Measurements from ENCODE around the gene NRCAM.

The NRCAM gene

GRCh38 chr7:108308903-108309302, 147.3 kb downstream of the NRCAM start:
- H3K9ac ChIP-seq (ENCODE audit: low read length): no peak overlapping the region
- H3K27me3 ChIP-seq (ENCODE audit: control insufficient read depth, insufficient read depth, low read length): no peaks in the 10 kb centered on the region
- H3K4me3 ChIP-seq (ENCODE audit: low read length): no peak overlapping the region
- no peaks in the 10 kb centered on the region for H3K36me3 ChIP-seq (ENCODE audit: control insufficient read depth, insufficient read depth, low read length)
- no peaks in the 10 kb centered on the region for H3K4me1 ChIP-seq (ENCODE audit: control insufficient read depth, insufficient read depth, low read length)
- H3K9me3 ChIP-seq (ENCODE audit: control insufficient read depth, low read length): no peaks in the 10 kb centered on the region

- Histone ChIP-seq H3K4me3 (ENCODE audit: low read length) (no peak overlapping the region), H3K4me1 (ENCODE audit: control insufficient read depth, insufficient read depth, low read length) (no peaks in the 10 kb centered on the region), H3K36me3 (ENCODE audit: control insufficient read depth, insufficient read depth, low read length) (no peaks in the 10 kb centered on the region), H3K27me3 (ENCODE audit: control insufficient read depth, insufficient read depth, low read length) (no peaks in the 10 kb centered on the region), H3K9me3 (ENCODE audit: control insufficient read depth, low read length) (no peaks in the 10 kb centered on the region), H3K9ac (ENCODE audit: low read length) (no peak overlapping the region)
Measured at GRCh38 chr7:108308276-108308675, 148.0 kb downstream of the NRCAM start.

- Histone ChIP-seq H3K27me3 (ENCODE audit: control insufficient read depth, insufficient read depth, low read length) (no peaks in the 10 kb centered on the region), H3K36me3 (ENCODE audit: control insufficient read depth, insufficient read depth, low read length) (no peaks in the 10 kb centered on the region), H3K4me1 (ENCODE audit: control insufficient read depth, insufficient read depth, low read length) (no peaks in the 10 kb centered on the region), H3K9me3 (ENCODE audit: control insufficient read depth, low read length) (no peaks in the 10 kb centered on the region), H3K4me3 (ENCODE audit: low read length) (no peak overlapping the region), H3K9ac (ENCODE audit: low read length) (no peak overlapping the region)
Measured at GRCh38 chr7:108307595-108307994, 148.6 kb downstream of the NRCAM start.

GRCh38 chr7:108307194-108307593, 149.0 kb downstream of the NRCAM start:
- no peaks in the 10 kb centered on the region for H3K4me1 ChIP-seq (ENCODE audit: control insufficient read depth, insufficient read depth, low read length)
- no peak overlapping the region for H3K9ac ChIP-seq (ENCODE audit: low read length)
- no peaks in the 10 kb centered on the region for H3K36me3 ChIP-seq (ENCODE audit: control insufficient read depth, insufficient read depth, low read length)
- H3K4me3 ChIP-seq (ENCODE audit: low read length): no peak overlapping the region
- no peaks in the 10 kb centered on the region for H3K27me3 ChIP-seq (ENCODE audit: control insufficient read depth, insufficient read depth, low read length)
- H3K9me3 ChIP-seq (ENCODE audit: control insufficient read depth, low read length): no peaks in the 10 kb centered on the region

- H3K9me3 ChIP-seq (ENCODE audit: control insufficient read depth, low read length): no peaks in the 10 kb centered on the region
- H3K27me3 ChIP-seq (ENCODE audit: control insufficient read depth, insufficient read depth, low read length): no peaks in the 10 kb centered on the region
- H3K4me1 ChIP-seq (ENCODE audit: control insufficient read depth, insufficient read depth, low read length): no peaks in the 10 kb centered on the region
- no peaks in the 10 kb centered on the region for H3K36me3 ChIP-seq (ENCODE audit: control insufficient read depth, insufficient read depth, low read length)
- H3K4me3 ChIP-seq (ENCODE audit: low read length): no peak overlapping the region
- H3K9ac ChIP-seq (ENCODE audit: low read length): no peak overlapping the region
Measured at GRCh38 chr7:108303332-108303731, 152.9 kb downstream of the NRCAM start.

- H3K9me3 ChIP-seq (ENCODE audit: control insufficient read depth, low read length): no peaks in the 10 kb centered on the region
- H3K4me1 ChIP-seq (ENCODE audit: control insufficient read depth, insufficient read depth, low read length): no peaks in the 10 kb centered on the region
- no peak overlapping the region for H3K9ac ChIP-seq (ENCODE audit: low read length)
- no peaks in the 10 kb centered on the region for H3K36me3 ChIP-seq (ENCODE audit: control insufficient read depth, insufficient read depth, low read length)
- H3K27me3 ChIP-seq (ENCODE audit: control insufficient read depth, insufficient read depth, low read length): no peaks in the 10 kb centered on the region
- no peak overlapping the region for H3K4me3 ChIP-seq (ENCODE audit: low read length)
Measured at GRCh38 chr7:108301387-108301786, 154.8 kb downstream of the NRCAM start.

- no peak overlapping the region for H3K4me3 ChIP-seq (ENCODE audit: low read length)
- H3K4me1 ChIP-seq (ENCODE audit: control insufficient read depth, insufficient read depth, low read length): no peaks in the 10 kb centered on the region
- no peak overlapping the region for H3K9ac ChIP-seq (ENCODE audit: low read length)
- no peaks in the 10 kb centered on the region for H3K27me3 ChIP-seq (ENCODE audit: control insufficient read depth, insufficient read depth, low read length)
- no peaks in the 10 kb centered on the region for H3K36me3 ChIP-seq (ENCODE audit: control insufficient read depth, insufficient read depth, low read length)
- H3K9me3 ChIP-seq (ENCODE audit: control insufficient read depth, low read length): no peaks in the 10 kb centered on the region
Measured at GRCh38 chr7:108299251-108299973, 156.8 kb downstream of the NRCAM start.

GRCh38 chr7:108296911-108297310, 159.3 kb downstream of the NRCAM start:
- H3K9me3 ChIP-seq (ENCODE audit: control insufficient read depth, low read length): no peaks in the 10 kb centered on the region
- H3K4me3 ChIP-seq (ENCODE audit: low read length): no peak overlapping the region
- H3K36me3 ChIP-seq (ENCODE audit: control insufficient read depth, insufficient read depth, low read length): no peaks in the 10 kb centered on the region
- no peaks in the 10 kb centered on the region for H3K4me1 ChIP-seq (ENCODE audit: control insufficient read depth, insufficient read depth, low read length)
- H3K27me3 ChIP-seq (ENCODE audit: control insufficient read depth, insufficient read depth, low read length): no peaks in the 10 kb centered on the region
- H3K9ac ChIP-seq (ENCODE audit: low read length): no peak overlapping the region

- no peaks in the 10 kb centered on the region for H3K4me1 ChIP-seq (ENCODE audit: control insufficient read depth, insufficient read depth, low read length)
- H3K9me3 ChIP-seq (ENCODE audit: control insufficient read depth, low read length): no peaks in the 10 kb centered on the region
- H3K4me3 ChIP-seq (ENCODE audit: low read length): no peak overlapping the region
- no peaks in the 10 kb centered on the region for H3K27me3 ChIP-seq (ENCODE audit: control insufficient read depth, insufficient read depth, low read length)
- H3K36me3 ChIP-seq (ENCODE audit: control insufficient read depth, insufficient read depth, low read length): no peaks in the 10 kb centered on the region
- H3K9ac ChIP-seq (ENCODE audit: low read length): no peak overlapping the region
Measured at GRCh38 chr7:108294595-108294994, 161.6 kb downstream of the NRCAM start.

- Histone ChIP-seq H3K4me3 (ENCODE audit: low read length) (no peak overlapping the region), H3K4me1 (ENCODE audit: control insufficient read depth, insufficient read depth, low read length) (no peaks in the 10 kb centered on the region), H3K36me3 (ENCODE audit: control insufficient read depth, insufficient read depth, low read length) (no peaks in the 10 kb centered on the region), H3K27me3 (ENCODE audit: control insufficient read depth, insufficient read depth, low read length) (no peaks in the 10 kb centered on the region), H3K9me3 (ENCODE audit: control insufficient read depth, low read length) (no peaks in the 10 kb centered on the region), H3K9ac (ENCODE audit: low read length) (no peak overlapping the region)
Measured at GRCh38 chr7:108293149-108293612, 163.1 kb downstream of the NRCAM start.

GRCh38 chr7:108292541-108292940, 163.7 kb downstream of the NRCAM start:
- H3K4me1 ChIP-seq (ENCODE audit: control insufficient read depth, insufficient read depth, low read length): no peaks in the 10 kb centered on the region
- H3K9ac ChIP-seq (ENCODE audit: low read length): no peak overlapping the region
- H3K9me3 ChIP-seq (ENCODE audit: control insufficient read depth, low read length): no peaks in the 10 kb centered on the region
- no peaks in the 10 kb centered on the region for H3K27me3 ChIP-seq (ENCODE audit: control insufficient read depth, insufficient read depth, low read length)
- H3K4me3 ChIP-seq (ENCODE audit: low read length): no peak overlapping the region
- H3K36me3 ChIP-seq (ENCODE audit: control insufficient read depth, insufficient read depth, low read length): no peaks in the 10 kb centered on the region

GRCh38 chr7:108291791-108292440, 164.3 kb downstream of the NRCAM start:
- Histone ChIP-seq H3K27me3 (ENCODE audit: control insufficient read depth, insufficient read depth, low read length) (no peaks in the 10 kb centered on the region), H3K4me3 (ENCODE audit: low read length) (no peak overlapping the region), H3K36me3 (ENCODE audit: control insufficient read depth, insufficient read depth, low read length) (no peaks in the 10 kb centered on the region), H3K4me1 (ENCODE audit: control insufficient read depth, insufficient read depth, low read length) (no peaks in the 10 kb centered on the region), H3K9me3 (ENCODE audit: control insufficient read depth, low read length) (no peaks in the 10 kb centered on the region), H3K9ac (ENCODE audit: low read length) (no peak overlapping the region)

Data from mucosa of stomach (tissue), 1 donor.